HCT116 (cell line): ENCODE results near the gene CASKIN2.

ENCODE experiments used
- CBX3 ChIP-seq: IDR thresholded peaks from 2 replicates; pipeline ENCODE4 v1.6.1; 2012; ENCODE audit warnings: low read depth
- EGR1 ChIP-seq: IDR thresholded peaks from 2 replicates; pipeline ENCODE4 v1.6.1; 2012; ENCODE audit warnings: low read depth
- ELF1 ChIP-seq: IDR thresholded peaks from 2 replicates; pipeline ENCODE4 v1.6.1; 2012; ENCODE audit warnings: low read depth, borderline replicate concordance
- EZH2 ChIP-seq: fragments of 200-600 bp; sonication (generic); IDR thresholded peaks from 2 replicates; pipeline ENCODE4 v1.6.1; 2017; ENCODE audit warnings: antibody characterized with exemption, mixed run types
- EZH2phosphoT487 ChIP-seq: fragments of 200-600 bp; IDR thresholded peaks from 2 replicates; pipeline ENCODE4 v1.6.1; 2018; ENCODE audit warnings: antibody characterized with exemption, borderline replicate concordance
- FOSL1 ChIP-seq: IDR thresholded peaks from 2 replicates; pipeline ENCODE4 v1.6.1; 2012; ENCODE audit warnings: low read depth
- POLR2A ChIP-seq: IDR thresholded peaks from 2 replicates; pipeline ENCODE4 v1.7.0; 2011; ENCODE audit warnings: borderline replicate concordance; ENCODE audit not compliant: insufficient read depth, insufficient read length; ENCODE audit errors: extremely low read depth
- POLR2AphosphoS5 ChIP-seq: IDR thresholded peaks from 2 replicates; pipeline ENCODE4 v1.6.1; 2011; ENCODE audit warnings: mild to moderate bottlenecking, low read depth, low read length, moderate library complexity
- RAD21 ChIP-seq: IDR thresholded peaks from 2 replicates; pipeline ENCODE4 v1.6.1; 2012; ENCODE audit warnings: low read depth, mild to moderate bottlenecking
- TF ChIP-seq, protein P1 (sequence below), 3 experiments: fragments of 200-600 bp in 1 of 3; sonication (generic) in 1 of 3; IDR thresholded peaks in 2 of 3; conservative IDR thresholded peaks in 1 of 3; 2 replicates each; pipeline ENCODE4 v1.5.1; 2012 to 2017; ENCODE audit warnings: low read depth in 2 of 3, low read length in 2 of 3, antibody characterized with exemption in 1 of 3, borderline replicate concordance in 1 of 3, control low read depth in 1 of 3, mild to moderate bottlenecking in 1 of 3, mixed read lengths in 1 of 3, mixed run types in 1 of 3, moderate library complexity in 1 of 3; ENCODE audit not compliant: insufficient read depth in 1 of 3
- TF ChIP-seq, protein P2 (sequence below): IDR thresholded peaks from 2 replicates; pipeline ENCODE4 v1.6.1; 2012; ENCODE audit warnings: low read depth

DNA sequence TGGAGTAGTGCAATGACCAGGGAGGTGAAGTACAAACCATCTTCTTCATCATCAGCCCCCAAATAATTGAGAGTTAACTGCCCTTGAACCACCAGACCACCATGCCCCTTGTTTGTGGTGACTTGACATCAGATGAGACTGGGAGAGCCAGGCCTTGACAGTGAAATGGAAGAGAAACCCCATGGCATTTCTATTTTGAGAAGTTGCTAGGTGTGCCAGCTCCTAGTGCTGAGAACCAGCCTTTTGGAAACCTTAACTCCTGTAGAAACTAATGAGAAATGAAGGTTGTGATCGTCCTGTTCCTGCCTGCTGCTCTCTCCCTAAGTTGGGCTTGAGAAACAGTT lies 56.1 kb downstream of the CASKIN2 start:
- TF ChIP-seq, protein P1, sequence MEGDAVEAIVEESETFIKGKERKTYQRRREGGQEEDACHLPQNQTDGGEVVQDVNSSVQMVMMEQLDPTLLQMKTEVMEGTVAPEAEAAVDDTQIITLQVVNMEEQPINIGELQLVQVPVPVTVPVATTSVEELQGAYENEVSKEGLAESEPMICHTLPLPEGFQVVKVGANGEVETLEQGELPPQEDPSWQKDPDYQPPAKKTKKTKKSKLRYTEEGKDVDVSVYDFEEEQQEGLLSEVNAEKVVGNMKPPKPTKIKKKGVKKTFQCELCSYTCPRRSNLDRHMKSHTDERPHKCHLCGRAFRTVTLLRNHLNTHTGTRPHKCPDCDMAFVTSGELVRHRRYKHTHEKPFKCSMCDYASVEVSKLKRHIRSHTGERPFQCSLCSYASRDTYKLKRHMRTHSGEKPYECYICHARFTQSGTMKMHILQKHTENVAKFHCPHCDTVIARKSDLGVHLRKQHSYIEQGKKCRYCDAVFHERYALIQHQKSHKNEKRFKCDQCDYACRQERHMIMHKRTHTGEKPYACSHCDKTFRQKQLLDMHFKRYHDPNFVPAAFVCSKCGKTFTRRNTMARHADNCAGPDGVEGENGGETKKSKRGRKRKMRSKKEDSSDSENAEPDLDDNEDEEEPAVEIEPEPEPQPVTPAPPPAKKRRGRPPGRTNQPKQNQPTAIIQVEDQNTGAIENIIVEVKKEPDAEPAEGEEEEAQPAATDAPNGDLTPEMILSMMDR (IDR thresholded peaks at IDR 0.05 in 2 of 3, conservative IDR thresholded peaks at IDR 0.05 in 1 of 3; ENCODE audit: borderline replicate concordance in 1 of 3, insufficient read depth in 1 of 3, low read depth in 2 of 3, low read length in 2 of 3): no peak
- TF ChIP-seq CBX3 (no peak), RAD21 (no peak), EGR1 (no peak), ELF1 (no peak), FOSL1 (no peak), POLR2AphosphoS5 (no peak), POLR2A (no peak), EZH2 (no peak), EZH2phosphoT487 (no peak)
- TF ChIP-seq, protein P2, sequence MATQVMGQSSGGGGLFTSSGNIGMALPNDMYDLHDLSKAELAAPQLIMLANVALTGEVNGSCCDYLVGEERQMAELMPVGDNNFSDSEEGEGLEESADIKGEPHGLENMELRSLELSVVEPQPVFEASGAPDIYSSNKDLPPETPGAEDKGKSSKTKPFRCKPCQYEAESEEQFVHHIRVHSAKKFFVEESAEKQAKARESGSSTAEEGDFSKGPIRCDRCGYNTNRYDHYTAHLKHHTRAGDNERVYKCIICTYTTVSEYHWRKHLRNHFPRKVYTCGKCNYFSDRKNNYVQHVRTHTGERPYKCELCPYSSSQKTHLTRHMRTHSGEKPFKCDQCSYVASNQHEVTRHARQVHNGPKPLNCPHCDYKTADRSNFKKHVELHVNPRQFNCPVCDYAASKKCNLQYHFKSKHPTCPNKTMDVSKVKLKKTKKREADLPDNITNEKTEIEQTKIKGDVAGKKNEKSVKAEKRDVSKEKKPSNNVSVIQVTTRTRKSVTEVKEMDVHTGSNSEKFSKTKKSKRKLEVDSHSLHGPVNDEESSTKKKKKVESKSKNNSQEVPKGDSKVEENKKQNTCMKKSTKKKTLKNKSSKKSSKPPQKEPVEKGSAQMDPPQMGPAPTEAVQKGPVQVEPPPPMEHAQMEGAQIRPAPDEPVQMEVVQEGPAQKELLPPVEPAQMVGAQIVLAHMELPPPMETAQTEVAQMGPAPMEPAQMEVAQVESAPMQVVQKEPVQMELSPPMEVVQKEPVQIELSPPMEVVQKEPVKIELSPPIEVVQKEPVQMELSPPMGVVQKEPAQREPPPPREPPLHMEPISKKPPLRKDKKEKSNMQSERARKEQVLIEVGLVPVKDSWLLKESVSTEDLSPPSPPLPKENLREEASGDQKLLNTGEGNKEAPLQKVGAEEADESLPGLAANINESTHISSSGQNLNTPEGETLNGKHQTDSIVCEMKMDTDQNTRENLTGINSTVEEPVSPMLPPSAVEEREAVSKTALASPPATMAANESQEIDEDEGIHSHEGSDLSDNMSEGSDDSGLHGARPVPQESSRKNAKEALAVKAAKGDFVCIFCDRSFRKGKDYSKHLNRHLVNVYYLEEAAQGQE: no peak
